Activated B cell treated with CpG ODN at 0.5 μM for 24 hours (primary cell): ENCODE results near the gene ICE1. TPM values are rescaled to one million over a fixed set of nuclear protein-coding genes. Genes with fewer than 3 reads are reported as not detected.

Experiments
- ATAC-seq: fragments of 200-7000 bp; cut with Tn5 transposase; one replicate; pipeline ENCODE4 v1.10.0; 2021; ENCODE audit warnings: low read depth, mild to moderate bottlenecking, moderate library complexity
- CTCF ChIA-PET: fragments of 350-600 bp; sonication (Branson Sonifier 250); formaldehyde crosslinking; loops from one replicate; lab custom pipeline; 2021; ENCODE audit warnings: antibody characterized with exemption; lab: Charles Lee
- POLR2A ChIA-PET: fragments of 350-600 bp; sonication (Branson Sonifier 250); formaldehyde crosslinking; loops from one replicate; lab custom pipeline; 2021; ENCODE audit warnings: antibody characterized with exemption; lab: Charles Lee
- DNase-seq: peaks from one replicate; pipeline ENCODE4 v3.0.0; 2022
- H3K27ac Mint-ChIP-seq: one replicate; pipeline ENCODE4 v1.8.0; 2020; ENCODE audit warnings: mixed read lengths
- H3K27me3 Mint-ChIP-seq: one replicate; pipeline ENCODE4 v1.8.0; 2021; ENCODE audit warnings: mixed read lengths
- H3K36me3 Mint-ChIP-seq: one replicate; pipeline ENCODE4 v1.8.0; 2021; ENCODE audit warnings: low read depth, mixed read lengths
- H3K4me1 Mint-ChIP-seq: one replicate; pipeline ENCODE4 v1.8.0; 2021; ENCODE audit warnings: mixed read lengths
- H3K4me3 Mint-ChIP-seq: one replicate; pipeline ENCODE4 v1.8.0; 2020; ENCODE audit warnings: mild to moderate bottlenecking, mixed read lengths
- H3K9me3 Mint-ChIP-seq: one replicate; pipeline ENCODE4 v1.8.0; 2020; ENCODE audit warnings: mixed read lengths
- CTCF ChIP-seq: fragments of 200-600 bp; IDR thresholded peaks from one replicate; pipeline ENCODE4 v1.8.0; 2022; ENCODE audit warnings: antibody characterized with exemption, mild to moderate bottlenecking
- intact Hi-C: fragments of 100-400 bp; cut with micrococcal nuclease; formaldehyde crosslinking; loops from one replicate; pipeline ENCODE4 v1.15.1; 2024
- total RNA-seq: library from RNA; stranded (reverse); gene quantifications from 2 replicates; pipeline ENCODE4 v1.2.3, GENCODE V29; 2022

The ICE1 gene
- total RNA-seq, 1 donor from 2014 or later, result 36.8 TPM

GRCh38 chr5:5378531-5378930, 43.9 kb upstream of the ICE1 start:
- H3K27me3 Mint-ChIP-seq, result no peaks in the 10 kb centered on the region
- CTCF ChIA-PET, result no interaction called here
- no peak for ATAC-seq

GRCh38 chr5:5380298-5380697, 42.2 kb upstream of the ICE1 start:
- POLR2A ChIA-PET, result no interaction called here
- Mint-ChIP-seq H3K27me3 (no peaks in the 10 kb centered on the region), H3K4me3 (no peak overlapping the region), H3K27ac (no peak overlapping the region), H3K4me1 (no peaks in the 10 kb centered on the region), H3K9me3 (no peaks in the 10 kb centered on the region), H3K36me3 (no peaks in the 10 kb centered on the region)
- ATAC-seq, result no peak
- CTCF ChIA-PET, result no interaction called here
- no peak for TF ChIP-seq CTCF
- DNase-seq, result no peak
- intact Hi-C loops, result no loop called here

More at GRCh38 chr5:5378531-5378930, 43.9 kb upstream of the ICE1 start:
- Mint-ChIP-seq H3K27ac (no peak overlapping the region), H3K4me3 (no peak overlapping the region), H3K36me3 (no peaks in the 10 kb centered on the region), H3K4me1 (no peaks in the 10 kb centered on the region), H3K9me3 (no peaks in the 10 kb centered on the region)
- intact Hi-C loops, result no loop called here
- no peak for DNase-seq
- POLR2A ChIA-PET, result no interaction called here
- no peak for TF ChIP-seq CTCF

- Mint-ChIP-seq H3K9me3 (no peaks in the 10 kb centered on the region), H3K36me3 (no peaks in the 10 kb centered on the region), H3K4me3 (no peak overlapping the region), H3K27me3 (no peaks in the 10 kb centered on the region), H3K4me1 (no peaks in the 10 kb centered on the region), H3K27ac (no peak overlapping the region)
- ChIA-PET POLR2A (no interaction called here), CTCF (interaction anchor here (0.7 kb wide), 1 partner anchor 39 kb away, joined by 3 read pairs; no protein-coding TSS in a partner anchor)
- ATAC-seq, result no peak
- DNase-seq, result no peak
- intact Hi-C loops, result no loop called here
- no peak for TF ChIP-seq CTCF
Observed at GRCh38 chr5:5381310-5381913, 41.1 kb upstream of the ICE1 start.

GRCh38 chr5:5383461-5383860, 39.0 kb upstream of the ICE1 start:
- Mint-ChIP-seq H3K36me3 (no peaks in the 10 kb centered on the region), H3K9me3 (no peaks in the 10 kb centered on the region), H3K27ac (no peak overlapping the region), H3K27me3 (no peaks in the 10 kb centered on the region), H3K4me3 (no peak overlapping the region), H3K4me1 (no peaks in the 10 kb centered on the region)
- ATAC-seq (no peak), DNase-seq (no peak)
- ChIA-PET POLR2A (no interaction called here), CTCF (no interaction called here)
- intact Hi-C loops, result no loop called here
- no peak for TF ChIP-seq CTCF

GRCh38 chr5:5384660-5385330, 37.7 kb upstream of the ICE1 start:
- Mint-ChIP-seq H3K36me3 (no peaks in the 10 kb centered on the region), H3K4me3 (no peak overlapping the region), H3K27me3 (no peaks in the 10 kb centered on the region), H3K4me1 (no peaks in the 10 kb centered on the region), H3K27ac (no peak overlapping the region), H3K9me3 (no peaks in the 10 kb centered on the region)
- ATAC-seq (no peak), DNase-seq (no peak)
- no peak for TF ChIP-seq CTCF
- intact Hi-C loops, result no loop called here
- ChIA-PET POLR2A (no interaction called here), CTCF (no interaction called here)
